GM23338 (cell line): ENCODE data around the gene HMOX1. TPM values are rescaled to one million over a fixed set of nuclear protein-coding genes. Genes with fewer than 3 reads are reported as not detected.

ENCODE experiments used
- ATAC-seq: fragments of 200-7000 bp; cut with Tn5 transposase; 3 replicates; pipeline ENCODE4 v1.9.1; 2020
- DNase-seq: peaks from one replicate; pipeline ENCODE4 v3.0.0-alpha.2; 2015; ENCODE audit warnings: low spot score
- H2AFZ ChIP-seq: fragments of 200-600 bp; sonication (generic); 2 replicates; pipeline ENCODE4 v1.8.0; 2016; ENCODE audit warnings: antibody characterized with exemption, mild to moderate bottlenecking, moderate library complexity
- H3F3A ChIP-seq: fragments of 200-600 bp; sonication (generic); replicated peaks from 2 replicates; pipeline ENCODE4 v1.8.0; 2017; ENCODE audit warnings: antibody characterized with exemption, mixed run types, low read depth
- H3K27ac ChIP-seq: fragments of 200-600 bp; sonication (generic); 2 replicates; pipeline ENCODE4 v1.6.1; 2016; ENCODE audit warnings: low read depth
- H3K27me3 ChIP-seq: fragments of 200-600 bp; sonication (generic); 2 replicates; pipeline ENCODE4 v1.8.0; 2016; ENCODE audit warnings: mild to moderate bottlenecking, mixed run types, moderate library complexity; ENCODE audit not compliant: insufficient read depth
- H3K36me3 ChIP-seq: fragments of 200-600 bp; sonication (generic); 2 replicates; pipeline ENCODE4 v1.8.0; 2016; ENCODE audit warnings: mild to moderate bottlenecking; ENCODE audit not compliant: insufficient read depth
- H3K4me1 ChIP-seq: fragments of 200-600 bp; sonication (generic); 2 replicates; pipeline ENCODE4 v1.8.0; 2016; ENCODE audit warnings: mild to moderate bottlenecking, moderate library complexity; ENCODE audit not compliant: insufficient read depth
- H3K4me2 ChIP-seq: fragments of 200-600 bp; sonication (generic); 2 replicates; pipeline ENCODE4 v1.7.1; 2017; ENCODE audit warnings: mixed run types
- H3K4me3 ChIP-seq: fragments of 200-600 bp; sonication (generic); 2 replicates; pipeline ENCODE4 v1.6.1; 2016; ENCODE audit warnings: mixed run types
- H3K79me2 ChIP-seq: fragments of 200-600 bp; sonication (generic); replicated peaks from 2 replicates; pipeline ENCODE4 v1.8.0; 2017; ENCODE audit warnings: mild to moderate bottlenecking; ENCODE audit not compliant: insufficient read depth
- H3K9me2 ChIP-seq: fragments of 200-600 bp; sonication (generic); 2 replicates; pipeline ENCODE4 v1.8.0; 2017; ENCODE audit not compliant: insufficient read depth
- H4K20me1 ChIP-seq: fragments of 200-600 bp; sonication (generic); replicated peaks from 2 replicates; pipeline ENCODE4 v1.8.0; 2017; ENCODE audit warnings: mild to moderate bottlenecking; ENCODE audit not compliant: insufficient read depth
- H3K27ac Mint-ChIP-seq: 2 replicates; pipeline ENCODE4 v1.8.0; 2020; ENCODE audit warnings: inconsistent platforms, mild to moderate bottlenecking, moderate library complexity, mixed read lengths
- H3K27me3 Mint-ChIP-seq: 3 replicates; pipeline ENCODE4 v1.8.0; 2022; ENCODE audit warnings: low read depth, mild to moderate bottlenecking, moderate library complexity, mixed read lengths, inconsistent platforms; ENCODE audit not compliant: insufficient read depth, poor library complexity
- H3K36me3 Mint-ChIP-seq: 3 replicates; pipeline ENCODE4 v1.8.0; 2021; ENCODE audit warnings: low read depth, mild to moderate bottlenecking, inconsistent platforms, moderate library complexity, mixed read lengths
- H3K4me1 Mint-ChIP-seq: 3 replicates; pipeline ENCODE4 v1.8.0; 2020; ENCODE audit warnings: mild to moderate bottlenecking, inconsistent platforms, mixed read lengths
- H3K4me3 Mint-ChIP-seq: 3 replicates; pipeline ENCODE4 v1.8.0; 2021; ENCODE audit warnings: moderate library complexity, mild to moderate bottlenecking, inconsistent platforms, mixed read lengths
- H3K9me3 Mint-ChIP-seq: 3 replicates; pipeline ENCODE4 v1.8.0; 2020; ENCODE audit warnings: moderate library complexity, mild to moderate bottlenecking, inconsistent platforms, mixed read lengths
- CREB1 ChIP-seq: fragments of 250-450 bp; sonication (Bioruptor Pico); IDR thresholded peaks from 2 replicates; pipeline ENCODE4 v1.5.0; 2020; ENCODE audit warnings: low read depth, mild to moderate bottlenecking, moderate library complexity
- EZH2 ChIP-seq: fragments of 200-600 bp; sonication (generic); IDR thresholded peaks from one replicate; pipeline ENCODE4 v1.8.0; 2017; ENCODE audit warnings: antibody characterized with exemption, mild to moderate bottlenecking, low read depth; ENCODE audit not compliant: unreplicated experiment
- EZH2phosphoT487 ChIP-seq: fragments of 200-600 bp; sonication (generic); IDR thresholded peaks from one replicate; pipeline ENCODE4 v1.8.1; 2018; ENCODE audit warnings: antibody characterized with exemption; ENCODE audit not compliant: unreplicated experiment
- JUNB ChIP-seq: IDR thresholded peaks from one replicate; pipeline ENCODE4 v1.6.1; 2016; ENCODE audit warnings: antibody characterized with exemption; ENCODE audit not compliant: unreplicated experiment
- NANOG ChIP-seq: IDR thresholded peaks from 2 replicates; pipeline ENCODE4 v1.6.1; 2016; ENCODE audit warnings: antibody characterized with exemption, borderline replicate concordance
- POLR2AphosphoS5 ChIP-seq: IDR thresholded peaks from 2 replicates; pipeline ENCODE4 v1.6.1; 2016; ENCODE audit warnings: antibody characterized with exemption, low read depth
- STAT1 ChIP-seq: IDR thresholded peaks from one replicate; pipeline ENCODE4 v1.6.1; 2016; ENCODE audit warnings: antibody characterized with exemption; ENCODE audit not compliant: unreplicated experiment
- ZNF331 ChIP-seq: fragments of 250-450 bp; sonication (Bioruptor Pico); IDR thresholded peaks from 2 replicates; pipeline ENCODE4 v1.5.0; 2020; ENCODE audit warnings: low read depth, mild to moderate bottlenecking, moderate library complexity
- polyA plus RNA-seq: library from polyadenylated mRNA; unstranded; fragments of >200 nt; fragmentation: Nextera tagmentation; extraction: Ambion mirVana; gene quantifications from 2 replicates; pipeline ENCODE4 v1.2.1, GENCODE V29; 2016
- total RNA-seq: library from RNA; depleted of rRNA; stranded (reverse); fragments of >200 nt; shearing (Covaris generic); gene quantifications from 2 replicates; pipeline ENCODE4 v1.2.3, GENCODE V29; 2014
- TF ChIP-seq, protein P1 (sequence below): IDR thresholded peaks from one replicate; pipeline ENCODE4 v1.6.1; 2018; ENCODE audit warnings: antibody characterized with exemption; ENCODE audit not compliant: unreplicated experiment
- TF ChIP-seq, protein P2 (sequence below), 2 experiments: fragments of 200-600 bp in 1 of 2; sonication (generic) in 1 of 2; conservative IDR thresholded peaks; 2 replicates each; pipeline versions ENCODE4 v1.5.1 to v1.6.1; 2016 to 2017; ENCODE audit warnings: antibody characterized with exemption in 2 of 2, low read depth in 2 of 2, mild to moderate bottlenecking in 2 of 2, moderate library complexity in 1 of 2
- TF ChIP-seq, protein P3 (sequence below): IDR thresholded peaks from 2 replicates; pipeline ENCODE4 v1.6.1; 2016; ENCODE audit warnings: antibody characterized with exemption
- TF ChIP-seq, protein P4 (sequence below): fragments of 250-450 bp; sonication (Bioruptor Pico); IDR thresholded peaks from 2 replicates; pipeline ENCODE4 v1.5.0; 2020; ENCODE audit warnings: mild to moderate bottlenecking, moderate library complexity

HMOX1 gene
- total and polyA plus RNA-seq, 2 experiments from 2014 or later = 10.9 to 22.6 TPM

DNA sequence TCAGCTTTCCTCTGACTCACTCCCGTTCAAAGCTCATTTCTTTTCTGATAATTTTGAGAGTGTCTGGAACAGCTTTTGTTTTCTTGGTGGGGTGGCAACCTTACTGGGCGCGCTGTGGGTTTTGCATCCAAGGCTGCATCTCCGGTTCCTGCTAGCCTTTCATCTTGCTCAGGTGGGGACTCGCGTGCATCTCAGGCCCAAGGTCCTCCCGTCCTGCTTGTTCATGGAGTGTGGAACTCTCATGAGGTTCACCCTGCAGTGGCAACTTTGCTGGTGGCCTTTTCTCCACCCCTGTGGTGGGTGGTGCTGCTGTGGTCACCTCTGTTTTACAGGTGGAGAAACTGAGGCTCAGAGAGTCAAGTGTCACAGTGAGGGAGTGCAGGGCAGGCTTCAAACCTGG, 44.6 kb downstream of the HMOX1 start:
- ATAC-seq = no peak
- Mint-ChIP-seq H3K27me3 (peaks cover 9% of the 10 kb centered on the region), H3K4me3 (peak overlapping the region; percentile 4; the same call in 1 of the 3 replicates), H3K9me3 (no peaks in the 10 kb centered on the region), H3K36me3 (peaks cover 81% of the 10 kb centered on the region), H3K4me1 (peaks cover 40% of the 10 kb centered on the region), H3K27ac (no peak overlapping the region)
- Histone ChIP-seq H2AFZ (no peak overlapping the region), H3K27ac (peak overlapping the region; percentile 89; the same call in 1 of the 2 replicates), H3K27me3 (no peaks in the 10 kb centered on the region), H4K20me1 (peaks cover 37% of the 10 kb centered on the region), H3K36me3 (peaks cover 52% of the 10 kb centered on the region), H3K79me2 (peaks cover 21% of the 10 kb centered on the region; the same call in 1 of the 2 replicates), H3F3A (peaks cover 57% of the 10 kb centered on the region; the same call in 1 of the 2 replicates), H3K4me3 (no peak overlapping the region), H3K4me1 (peaks cover 18% of the 10 kb centered on the region), H3K4me2 (no peak overlapping the region; the same call in 1 of the 2 replicates), H3K9me2 (no peaks in the 10 kb centered on the region)
- no peak for DNase-seq
- TF ChIP-seq ZNF331 (CRISPR knock-in tag) = no peak
- TF ChIP-seq, protein P1, sequence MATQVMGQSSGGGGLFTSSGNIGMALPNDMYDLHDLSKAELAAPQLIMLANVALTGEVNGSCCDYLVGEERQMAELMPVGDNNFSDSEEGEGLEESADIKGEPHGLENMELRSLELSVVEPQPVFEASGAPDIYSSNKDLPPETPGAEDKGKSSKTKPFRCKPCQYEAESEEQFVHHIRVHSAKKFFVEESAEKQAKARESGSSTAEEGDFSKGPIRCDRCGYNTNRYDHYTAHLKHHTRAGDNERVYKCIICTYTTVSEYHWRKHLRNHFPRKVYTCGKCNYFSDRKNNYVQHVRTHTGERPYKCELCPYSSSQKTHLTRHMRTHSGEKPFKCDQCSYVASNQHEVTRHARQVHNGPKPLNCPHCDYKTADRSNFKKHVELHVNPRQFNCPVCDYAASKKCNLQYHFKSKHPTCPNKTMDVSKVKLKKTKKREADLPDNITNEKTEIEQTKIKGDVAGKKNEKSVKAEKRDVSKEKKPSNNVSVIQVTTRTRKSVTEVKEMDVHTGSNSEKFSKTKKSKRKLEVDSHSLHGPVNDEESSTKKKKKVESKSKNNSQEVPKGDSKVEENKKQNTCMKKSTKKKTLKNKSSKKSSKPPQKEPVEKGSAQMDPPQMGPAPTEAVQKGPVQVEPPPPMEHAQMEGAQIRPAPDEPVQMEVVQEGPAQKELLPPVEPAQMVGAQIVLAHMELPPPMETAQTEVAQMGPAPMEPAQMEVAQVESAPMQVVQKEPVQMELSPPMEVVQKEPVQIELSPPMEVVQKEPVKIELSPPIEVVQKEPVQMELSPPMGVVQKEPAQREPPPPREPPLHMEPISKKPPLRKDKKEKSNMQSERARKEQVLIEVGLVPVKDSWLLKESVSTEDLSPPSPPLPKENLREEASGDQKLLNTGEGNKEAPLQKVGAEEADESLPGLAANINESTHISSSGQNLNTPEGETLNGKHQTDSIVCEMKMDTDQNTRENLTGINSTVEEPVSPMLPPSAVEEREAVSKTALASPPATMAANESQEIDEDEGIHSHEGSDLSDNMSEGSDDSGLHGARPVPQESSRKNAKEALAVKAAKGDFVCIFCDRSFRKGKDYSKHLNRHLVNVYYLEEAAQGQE = no peak
- TF ChIP-seq, protein P2, sequence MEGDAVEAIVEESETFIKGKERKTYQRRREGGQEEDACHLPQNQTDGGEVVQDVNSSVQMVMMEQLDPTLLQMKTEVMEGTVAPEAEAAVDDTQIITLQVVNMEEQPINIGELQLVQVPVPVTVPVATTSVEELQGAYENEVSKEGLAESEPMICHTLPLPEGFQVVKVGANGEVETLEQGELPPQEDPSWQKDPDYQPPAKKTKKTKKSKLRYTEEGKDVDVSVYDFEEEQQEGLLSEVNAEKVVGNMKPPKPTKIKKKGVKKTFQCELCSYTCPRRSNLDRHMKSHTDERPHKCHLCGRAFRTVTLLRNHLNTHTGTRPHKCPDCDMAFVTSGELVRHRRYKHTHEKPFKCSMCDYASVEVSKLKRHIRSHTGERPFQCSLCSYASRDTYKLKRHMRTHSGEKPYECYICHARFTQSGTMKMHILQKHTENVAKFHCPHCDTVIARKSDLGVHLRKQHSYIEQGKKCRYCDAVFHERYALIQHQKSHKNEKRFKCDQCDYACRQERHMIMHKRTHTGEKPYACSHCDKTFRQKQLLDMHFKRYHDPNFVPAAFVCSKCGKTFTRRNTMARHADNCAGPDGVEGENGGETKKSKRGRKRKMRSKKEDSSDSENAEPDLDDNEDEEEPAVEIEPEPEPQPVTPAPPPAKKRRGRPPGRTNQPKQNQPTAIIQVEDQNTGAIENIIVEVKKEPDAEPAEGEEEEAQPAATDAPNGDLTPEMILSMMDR (conservative IDR thresholded peaks at IDR 0.05; ENCODE audit: low read depth in 2 of 2) = no peak
- TF ChIP-seq EZH2phosphoT487 = no peak
- no peak for TF ChIP-seq EZH2
- TF ChIP-seq STAT1 = no peak
- TF ChIP-seq, protein P3, sequence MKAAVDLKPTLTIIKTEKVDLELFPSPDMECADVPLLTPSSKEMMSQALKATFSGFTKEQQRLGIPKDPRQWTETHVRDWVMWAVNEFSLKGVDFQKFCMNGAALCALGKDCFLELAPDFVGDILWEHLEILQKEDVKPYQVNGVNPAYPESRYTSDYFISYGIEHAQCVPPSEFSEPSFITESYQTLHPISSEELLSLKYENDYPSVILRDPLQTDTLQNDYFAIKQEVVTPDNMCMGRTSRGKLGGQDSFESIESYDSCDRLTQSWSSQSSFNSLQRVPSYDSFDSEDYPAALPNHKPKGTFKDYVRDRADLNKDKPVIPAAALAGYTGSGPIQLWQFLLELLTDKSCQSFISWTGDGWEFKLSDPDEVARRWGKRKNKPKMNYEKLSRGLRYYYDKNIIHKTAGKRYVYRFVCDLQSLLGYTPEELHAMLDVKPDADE = no peak
- no peak for TF ChIP-seq POLR2AphosphoS5
- TF ChIP-seq NANOG = no peak
- TF ChIP-seq CREB1 (CRISPR knock-in tag) = no peak
- TF ChIP-seq, protein P4, sequence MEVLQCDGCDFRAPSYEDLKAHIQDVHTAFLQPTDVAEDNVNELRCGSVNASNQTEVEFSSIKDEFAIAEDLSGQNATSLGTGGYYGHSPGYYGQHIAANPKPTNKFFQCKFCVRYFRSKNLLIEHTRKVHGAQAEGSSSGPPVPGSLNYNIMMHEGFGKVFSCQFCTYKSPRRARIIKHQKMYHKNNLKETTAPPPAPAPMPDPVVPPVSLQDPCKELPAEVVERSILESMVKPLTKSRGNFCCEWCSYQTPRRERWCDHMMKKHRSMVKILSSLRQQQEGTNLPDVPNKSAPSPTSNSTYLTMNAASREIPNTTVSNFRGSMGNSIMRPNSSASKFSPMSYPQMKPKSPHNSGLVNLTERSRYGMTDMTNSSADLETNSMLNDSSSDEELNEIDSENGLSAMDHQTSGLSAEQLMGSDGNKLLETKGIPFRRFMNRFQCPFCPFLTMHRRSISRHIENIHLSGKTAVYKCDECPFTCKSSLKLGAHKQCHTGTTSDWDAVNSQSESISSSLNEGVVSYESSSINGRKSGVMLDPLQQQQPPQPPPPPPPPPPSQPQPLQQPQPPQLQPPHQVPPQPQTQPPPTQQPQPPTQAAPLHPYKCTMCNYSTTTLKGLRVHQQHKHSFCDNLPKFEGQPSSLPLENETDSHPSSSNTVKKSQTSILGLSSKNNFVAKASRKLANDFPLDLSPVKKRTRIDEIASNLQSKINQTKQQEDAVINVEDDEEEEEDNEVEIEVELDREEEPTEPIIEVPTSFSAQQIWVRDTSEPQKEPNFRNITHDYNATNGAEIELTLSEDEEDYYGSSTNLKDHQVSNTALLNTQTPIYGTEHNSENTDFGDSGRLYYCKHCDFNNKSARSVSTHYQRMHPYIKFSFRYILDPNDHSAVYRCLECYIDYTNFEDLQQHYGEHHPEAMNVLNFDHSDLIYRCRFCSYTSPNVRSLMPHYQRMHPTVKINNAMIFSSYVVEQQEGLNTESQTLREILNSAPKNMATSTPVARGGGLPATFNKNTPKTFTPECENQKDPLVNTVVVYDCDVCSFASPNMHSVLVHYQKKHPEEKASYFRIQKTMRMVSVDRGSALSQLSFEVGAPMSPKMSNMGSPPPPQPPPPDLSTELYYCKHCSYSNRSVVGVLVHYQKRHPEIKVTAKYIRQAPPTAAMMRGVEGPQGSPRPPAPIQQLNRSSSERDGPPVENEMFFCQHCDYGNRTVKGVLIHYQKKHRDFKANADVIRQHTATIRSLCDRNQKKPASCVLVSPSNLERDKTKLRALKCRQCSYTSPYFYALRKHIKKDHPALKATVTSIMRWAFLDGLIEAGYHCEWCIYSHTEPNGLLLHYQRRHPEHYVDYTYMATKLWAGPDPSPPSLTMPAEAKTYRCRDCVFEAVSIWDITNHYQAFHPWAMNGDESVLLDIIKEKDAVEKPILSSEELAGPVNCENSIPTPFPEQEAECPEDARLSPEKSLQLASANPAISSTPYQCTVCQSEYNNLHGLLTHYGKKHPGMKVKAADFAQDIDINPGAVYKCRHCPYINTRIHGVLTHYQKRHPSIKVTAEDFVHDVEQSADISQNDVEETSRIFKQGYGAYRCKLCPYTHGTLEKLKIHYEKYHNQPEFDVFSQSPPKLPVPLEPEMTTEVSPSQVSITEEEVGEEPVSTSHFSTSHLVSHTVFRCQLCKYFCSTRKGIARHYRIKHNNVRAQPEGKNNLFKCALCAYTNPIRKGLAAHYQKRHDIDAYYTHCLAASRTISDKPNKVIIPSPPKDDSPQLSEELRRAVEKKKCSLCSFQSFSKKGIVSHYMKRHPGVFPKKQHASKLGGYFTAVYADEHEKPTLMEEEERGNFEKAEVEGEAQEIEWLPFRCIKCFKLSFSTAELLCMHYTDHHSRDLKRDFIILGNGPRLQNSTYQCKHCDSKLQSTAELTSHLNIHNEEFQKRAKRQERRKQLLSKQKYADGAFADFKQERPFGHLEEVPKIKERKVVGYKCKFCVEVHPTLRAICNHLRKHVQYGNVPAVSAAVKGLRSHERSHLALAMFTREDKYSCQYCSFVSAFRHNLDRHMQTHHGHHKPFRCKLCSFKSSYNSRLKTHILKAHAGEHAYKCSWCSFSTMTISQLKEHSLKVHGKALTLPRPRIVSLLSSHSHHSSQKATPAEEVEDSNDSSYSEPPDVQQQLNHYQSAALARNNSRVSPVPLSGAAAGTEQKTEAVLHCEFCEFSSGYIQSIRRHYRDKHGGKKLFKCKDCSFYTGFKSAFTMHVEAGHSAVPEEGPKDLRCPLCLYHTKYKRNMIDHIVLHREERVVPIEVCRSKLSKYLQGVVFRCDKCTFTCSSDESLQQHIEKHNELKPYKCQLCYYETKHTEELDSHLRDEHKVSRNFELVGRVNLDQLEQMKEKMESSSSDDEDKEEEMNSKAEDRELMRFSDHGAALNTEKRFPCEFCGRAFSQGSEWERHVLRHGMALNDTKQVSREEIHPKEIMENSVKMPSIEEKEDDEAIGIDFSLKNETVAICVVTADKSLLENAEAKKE (CRISPR knock-in tag) = no peak
- TF ChIP-seq JUNB = no peak
